GM21717 (cell line): ENCODE measurements around the gene PDE8B.

Experiments
- ATAC-seq: cut with Tn5 transposase; IDR thresholded peaks from one replicate; pipeline ENCODE4 v1.9.1; 2021; ENCODE audit warnings: mild to moderate bottlenecking, moderate library complexity; ENCODE audit not compliant: unreplicated experiment

The PDE8B gene, protein sequence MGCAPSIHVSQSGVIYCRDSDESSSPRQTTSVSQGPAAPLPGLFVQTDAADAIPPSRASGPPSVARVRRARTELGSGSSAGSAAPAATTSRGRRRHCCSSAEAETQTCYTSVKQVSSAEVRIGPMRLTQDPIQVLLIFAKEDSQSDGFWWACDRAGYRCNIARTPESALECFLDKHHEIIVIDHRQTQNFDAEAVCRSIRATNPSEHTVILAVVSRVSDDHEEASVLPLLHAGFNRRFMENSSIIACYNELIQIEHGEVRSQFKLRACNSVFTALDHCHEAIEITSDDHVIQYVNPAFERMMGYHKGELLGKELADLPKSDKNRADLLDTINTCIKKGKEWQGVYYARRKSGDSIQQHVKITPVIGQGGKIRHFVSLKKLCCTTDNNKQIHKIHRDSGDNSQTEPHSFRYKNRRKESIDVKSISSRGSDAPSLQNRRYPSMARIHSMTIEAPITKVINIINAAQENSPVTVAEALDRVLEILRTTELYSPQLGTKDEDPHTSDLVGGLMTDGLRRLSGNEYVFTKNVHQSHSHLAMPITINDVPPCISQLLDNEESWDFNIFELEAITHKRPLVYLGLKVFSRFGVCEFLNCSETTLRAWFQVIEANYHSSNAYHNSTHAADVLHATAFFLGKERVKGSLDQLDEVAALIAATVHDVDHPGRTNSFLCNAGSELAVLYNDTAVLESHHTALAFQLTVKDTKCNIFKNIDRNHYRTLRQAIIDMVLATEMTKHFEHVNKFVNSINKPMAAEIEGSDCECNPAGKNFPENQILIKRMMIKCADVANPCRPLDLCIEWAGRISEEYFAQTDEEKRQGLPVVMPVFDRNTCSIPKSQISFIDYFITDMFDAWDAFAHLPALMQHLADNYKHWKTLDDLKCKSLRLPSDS

DNA sequence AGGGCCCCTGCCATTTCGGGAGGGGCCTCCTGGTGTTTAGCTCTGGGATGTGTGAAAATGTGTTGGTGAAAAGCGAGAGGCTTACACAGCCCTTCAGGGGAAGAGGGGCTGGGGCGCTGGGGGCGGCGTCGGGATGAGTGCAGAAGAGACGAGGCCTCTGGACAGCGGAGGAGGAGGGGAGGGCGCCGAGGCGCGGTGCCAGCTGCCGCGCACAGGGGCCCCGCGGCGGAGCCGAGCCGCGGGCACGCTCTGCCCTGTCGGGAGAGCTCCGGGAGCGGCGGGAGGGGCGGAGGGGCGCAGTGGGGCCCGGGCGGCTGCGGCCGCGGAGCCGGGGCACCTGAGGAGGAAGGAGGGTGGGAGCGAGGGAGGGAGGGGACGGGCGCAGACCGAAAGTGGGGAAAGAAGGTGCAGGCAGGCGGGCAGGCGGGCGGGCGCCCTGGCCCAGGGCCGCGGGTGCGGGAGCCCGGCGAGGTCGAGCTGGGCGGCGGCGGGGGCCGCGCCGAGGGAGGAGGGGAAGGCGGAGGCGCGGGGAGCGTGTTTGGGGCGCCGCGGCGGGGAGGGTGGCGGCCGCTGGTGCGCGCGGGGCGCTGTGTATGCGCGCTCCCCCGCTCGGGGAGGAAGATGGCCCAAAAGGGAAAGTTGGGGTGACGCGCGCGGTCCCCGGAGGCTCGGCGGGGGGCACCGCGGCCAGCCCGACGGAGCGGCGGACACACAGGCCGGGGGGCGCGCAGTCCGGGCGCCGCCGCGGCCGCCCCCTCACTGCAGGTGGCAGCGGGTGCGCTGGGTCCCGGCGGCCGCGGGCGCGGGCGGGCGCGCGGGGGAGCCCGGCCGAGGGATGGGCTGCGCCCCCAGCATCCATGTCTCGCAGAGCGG is at the start of gene PDE8B:
Gene PDE8B (plus strand): TSS at position 590 of the 873 bp plus-strand sequence. CDS start 246 bp downstream, at position 836.
- no peak for ATAC-seq

DNA sequence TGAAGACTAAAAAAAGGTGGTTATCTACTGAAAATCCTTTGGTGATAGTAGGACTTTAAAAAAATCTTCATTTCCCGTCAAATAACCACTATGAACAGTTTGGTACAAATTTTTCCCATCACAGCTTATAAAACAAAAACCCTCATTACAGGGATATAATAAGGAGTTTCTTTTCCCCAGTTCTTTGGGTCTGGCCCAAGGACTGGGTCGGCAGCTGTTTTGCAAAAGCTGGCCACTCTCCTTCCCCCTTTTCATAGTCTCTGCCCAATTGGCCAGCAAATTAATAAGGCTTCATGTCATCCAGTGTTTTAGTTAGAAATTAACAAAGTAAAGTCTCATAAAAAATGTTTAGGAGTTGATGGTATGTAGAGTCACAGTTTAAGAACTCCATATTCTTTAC is 47.0 kb upstream of the PDE8B start:
- ATAC-seq = no peak

DNA sequence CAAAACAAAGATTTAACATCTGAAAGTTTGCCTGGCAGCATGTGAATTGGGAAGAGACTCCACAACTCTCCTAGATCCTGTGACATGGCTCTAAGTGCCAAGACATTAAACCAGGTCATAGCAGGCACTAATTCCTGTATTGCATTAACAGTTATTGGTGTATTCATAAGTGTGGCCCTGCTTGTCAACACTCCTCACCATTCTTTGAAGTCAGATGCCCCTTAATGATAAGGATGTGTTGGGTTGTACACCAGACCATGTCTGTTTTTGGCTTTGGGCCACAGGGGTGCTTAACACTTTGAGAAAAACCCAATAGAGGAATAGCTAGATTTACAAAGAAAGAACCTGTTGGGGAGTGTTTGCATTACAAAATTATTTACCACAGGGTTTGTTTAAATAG is 43.4 kb upstream of the PDE8B start:
- no peak for ATAC-seq

DNA sequence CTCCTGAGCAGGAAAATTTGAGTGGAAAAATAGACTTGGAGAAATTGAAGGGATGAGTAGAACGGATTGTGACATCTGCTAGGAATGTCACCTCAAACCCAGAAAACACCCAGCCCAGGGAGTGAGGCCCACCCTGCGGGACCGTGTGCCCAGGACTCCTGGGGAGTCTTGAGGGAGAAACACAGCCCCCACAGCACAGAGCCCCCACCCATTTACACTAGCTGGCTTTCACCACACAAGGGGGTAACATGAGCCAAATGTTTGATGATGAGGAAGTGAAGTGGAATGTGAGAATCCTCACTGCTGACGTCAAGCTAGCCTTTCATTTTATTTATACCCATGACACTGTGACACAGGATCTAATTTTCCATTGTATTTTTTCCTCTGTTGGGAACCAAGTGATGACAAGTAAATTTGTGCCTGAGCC is 42.8 kb upstream of the PDE8B start:
- ATAC-seq = no peak

DNA sequence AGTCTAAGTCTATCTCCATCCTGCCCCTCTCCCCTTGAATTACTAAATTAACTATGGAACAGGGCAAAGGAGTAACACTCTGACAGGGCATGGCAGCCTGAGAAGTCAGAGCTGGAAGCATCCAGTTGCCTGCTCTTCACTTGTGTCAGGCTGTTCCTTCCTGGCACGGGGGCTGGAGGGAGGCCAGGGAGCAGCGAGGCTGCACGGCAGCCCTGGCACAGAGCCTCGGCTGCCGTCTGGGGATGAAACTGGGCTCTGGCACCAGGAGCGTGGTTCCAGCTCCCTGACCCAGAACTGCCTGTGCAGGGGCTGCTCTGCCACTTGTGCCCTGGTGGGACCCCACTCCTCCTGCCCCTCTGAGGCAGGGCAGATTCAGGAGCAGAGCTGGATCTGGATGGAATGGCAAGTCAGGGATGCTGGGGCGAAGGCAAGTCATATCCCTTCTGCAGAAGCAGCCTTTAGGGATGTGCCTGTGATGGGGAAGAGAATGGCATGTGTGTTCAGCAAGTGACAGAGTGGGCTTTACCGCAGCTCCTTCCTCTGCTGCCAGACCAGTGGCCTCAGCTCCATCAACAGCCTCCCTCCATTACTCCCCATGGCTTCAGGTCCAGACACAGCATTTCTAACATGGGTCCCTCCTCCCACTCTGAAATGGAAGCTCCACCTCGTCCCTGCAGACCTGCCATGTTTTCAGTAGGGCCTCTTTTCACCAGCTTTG is 42.2 kb upstream of the PDE8B start:
- ATAC-seq = no peak

DNA sequence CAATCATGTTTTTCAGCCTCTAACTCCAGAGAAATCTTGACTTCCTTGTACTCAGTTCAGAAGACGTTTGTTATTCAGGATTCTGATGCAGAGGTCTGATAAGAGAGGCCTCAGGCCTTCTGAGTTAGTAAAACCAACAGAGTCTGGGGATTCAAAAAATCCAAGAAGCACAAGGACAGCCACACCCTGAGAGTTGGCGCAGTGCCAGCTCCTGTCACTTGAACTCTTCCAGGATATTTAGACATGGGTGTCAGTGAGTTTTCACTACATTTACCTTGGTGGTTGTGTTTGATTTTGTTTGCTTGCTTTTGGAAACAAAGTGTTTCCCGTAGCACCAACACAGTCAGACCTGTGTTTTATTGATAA is 41.6 kb upstream of the PDE8B start:
- no peak for ATAC-seq

DNA sequence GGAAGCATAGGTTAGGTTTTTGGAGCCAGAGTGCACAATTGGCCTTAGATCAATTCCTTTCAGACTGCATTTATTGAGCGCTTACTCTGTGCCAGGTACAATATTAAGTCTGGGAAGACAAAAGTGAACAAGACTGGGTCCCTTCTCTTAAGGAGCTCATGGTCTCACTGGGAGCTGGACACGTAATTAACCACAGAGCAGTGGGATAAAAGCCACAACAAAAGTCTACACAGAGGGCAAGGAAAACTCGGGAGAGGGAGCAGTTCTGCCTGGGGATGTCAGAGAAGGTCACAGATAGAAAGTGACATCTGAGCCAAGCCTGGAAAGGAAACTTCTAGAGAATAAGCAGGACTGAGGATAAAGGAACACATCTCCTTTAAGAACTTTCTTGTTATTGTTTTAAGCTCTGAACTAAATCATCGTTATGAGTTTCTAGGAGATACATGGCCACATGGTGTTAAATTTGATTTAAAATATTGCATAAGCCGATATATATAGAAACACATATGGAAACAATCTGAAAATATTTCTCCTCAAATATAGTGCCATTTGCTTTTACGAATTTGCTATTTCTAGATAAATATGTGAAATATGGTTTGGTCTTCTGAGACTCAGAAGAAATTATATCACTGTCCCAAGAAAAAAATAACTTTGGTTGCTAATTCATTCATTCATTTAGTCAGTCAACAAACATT is 40.1 kb upstream of the PDE8B start:
- no peak for ATAC-seq

DNA sequence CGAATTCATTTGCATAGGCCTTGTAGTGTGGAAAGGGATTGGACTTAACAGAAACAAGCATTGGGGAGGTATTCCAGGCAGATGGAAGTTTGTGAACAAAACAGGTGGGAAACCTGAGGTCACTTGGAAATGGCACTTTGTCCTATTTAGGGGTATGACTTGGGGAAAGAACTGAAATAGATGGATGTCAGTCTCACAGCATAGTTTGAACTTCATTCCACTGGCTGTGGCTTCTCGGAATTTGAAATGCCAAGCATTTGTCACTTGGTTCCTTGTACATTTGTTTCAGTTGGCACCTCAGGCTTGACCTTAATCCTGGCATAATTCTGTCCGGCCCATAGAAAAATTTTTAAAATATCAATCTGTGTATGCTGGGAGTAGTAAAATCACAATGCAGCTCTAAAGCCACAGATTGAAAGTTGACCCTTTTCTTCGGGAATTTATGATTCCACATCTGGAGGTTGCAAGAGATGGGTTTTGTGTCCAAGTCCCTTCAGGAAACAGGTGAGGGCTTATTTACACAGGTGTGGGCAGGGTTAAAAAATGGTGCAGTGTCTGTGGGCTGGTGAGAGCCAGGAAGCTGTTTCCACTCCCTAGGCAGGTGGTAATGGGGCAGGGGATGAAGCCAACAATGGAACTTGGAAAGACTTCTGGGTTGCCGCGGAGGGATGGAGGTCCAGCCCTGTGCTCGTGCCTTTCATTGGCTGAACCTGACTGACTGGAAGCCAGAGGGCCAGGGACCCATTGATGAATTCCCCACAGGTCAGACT is 39.2 kb upstream of the PDE8B start:
- ATAC-seq = no peak

DNA sequence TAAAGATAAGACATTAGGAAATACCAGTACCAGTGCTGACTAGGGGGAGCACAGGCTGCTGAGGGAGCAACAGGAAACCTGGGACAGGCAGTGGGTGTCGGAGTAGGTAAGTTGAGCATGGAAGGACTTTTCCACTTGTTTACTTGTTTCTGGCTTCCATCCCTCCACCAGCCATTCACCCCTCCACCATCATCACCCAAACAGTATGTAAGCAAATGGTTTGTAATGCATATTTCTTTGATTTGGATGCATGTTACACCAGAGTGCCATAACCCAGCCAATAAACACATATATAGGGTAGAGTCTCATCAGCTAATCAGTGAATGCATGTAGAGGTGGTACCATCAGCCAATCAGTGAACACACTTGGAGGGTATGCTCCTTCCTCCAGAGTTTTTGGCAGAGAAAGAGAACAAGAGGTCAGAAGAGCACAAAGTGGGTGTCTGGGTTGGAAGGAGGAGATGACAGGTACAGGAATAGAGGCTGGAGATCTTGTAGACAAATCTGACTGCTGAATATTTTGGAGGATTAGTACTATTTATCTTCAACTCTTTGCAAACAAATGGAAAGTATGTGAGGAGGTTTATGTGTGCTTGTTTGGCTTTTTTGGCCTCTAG is 37.7 kb upstream of the PDE8B start:
- ATAC-seq = no peak

DNA sequence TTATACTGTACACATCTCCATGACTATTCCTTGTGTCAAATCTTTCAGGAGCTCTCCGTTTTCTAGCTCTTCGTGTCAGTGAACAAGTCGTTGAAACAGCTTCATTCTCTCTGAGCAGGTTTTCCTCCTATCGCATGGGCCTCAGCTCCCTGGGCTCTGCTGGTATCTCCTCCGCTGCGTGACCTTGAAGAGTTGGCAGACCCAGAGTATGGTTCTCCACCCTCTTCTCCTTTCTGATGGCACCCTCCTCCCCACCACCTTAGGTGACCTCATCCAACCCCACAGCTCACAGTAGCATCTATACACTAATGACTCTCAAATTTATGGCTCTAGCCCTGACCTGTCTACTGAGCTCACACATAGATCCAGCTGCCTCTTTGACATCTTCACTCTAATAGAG is 36.0 kb upstream of the PDE8B start:
- no peak for ATAC-seq

DNA sequence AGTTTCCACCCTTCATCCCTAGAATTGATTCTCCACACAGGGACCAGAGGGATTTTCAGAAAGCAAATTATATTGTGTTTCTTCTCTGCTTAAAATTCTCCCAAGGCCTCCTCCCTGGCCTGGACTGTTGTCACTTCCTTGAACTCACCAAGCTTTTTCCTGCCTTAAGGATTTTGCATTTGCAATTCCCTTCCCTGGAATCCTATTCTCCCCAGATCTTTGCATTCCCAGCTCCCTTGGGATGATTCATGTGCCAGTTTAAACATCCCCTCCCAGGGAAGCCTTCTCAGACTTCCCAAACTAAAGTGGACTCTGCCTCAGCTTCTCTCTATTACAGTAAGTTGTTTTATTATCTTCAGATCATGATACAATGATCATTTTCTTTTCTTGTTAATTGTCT is 35.2 kb upstream of the PDE8B start:
- ATAC-seq = no peak

DNA sequence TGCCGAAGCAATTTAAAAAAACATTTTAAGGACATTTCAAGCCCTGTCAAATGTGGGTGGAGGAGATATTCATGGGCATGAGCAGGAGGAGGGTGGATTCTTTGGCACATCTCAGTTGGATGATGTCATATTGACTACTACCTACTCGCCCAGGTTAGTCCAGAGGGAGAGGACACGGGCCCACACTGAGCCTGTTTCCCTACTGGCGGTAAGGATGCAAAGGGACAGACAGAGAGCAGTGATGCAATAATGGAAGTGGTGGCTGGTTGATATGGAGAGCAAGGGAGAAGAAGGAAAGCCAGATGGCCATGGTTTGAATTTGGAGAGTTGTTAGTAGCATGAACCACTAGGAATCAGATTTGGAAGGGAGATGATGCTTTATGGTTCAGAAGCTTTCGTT is 34.1 kb upstream of the PDE8B start:
- no peak for ATAC-seq

DNA sequence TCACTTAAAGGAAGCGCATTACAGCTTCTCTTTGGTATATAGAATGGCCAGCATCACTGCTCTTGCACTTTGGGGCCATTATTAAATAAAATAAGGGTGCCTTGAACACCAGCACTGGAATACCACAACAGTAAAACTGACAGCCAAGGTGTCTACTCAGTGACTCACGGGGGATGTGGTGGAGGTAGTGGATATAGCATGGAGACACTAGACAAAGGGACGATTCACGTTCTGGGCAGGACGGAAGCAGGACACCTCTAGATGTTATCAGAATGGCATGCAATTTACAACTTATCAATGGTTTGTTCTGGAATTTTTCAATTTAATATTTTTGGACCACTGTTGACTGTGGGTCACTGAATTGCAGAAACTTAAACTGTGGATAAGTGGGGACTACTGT is 32.9 kb upstream of the PDE8B start:
- no peak for ATAC-seq

DNA sequence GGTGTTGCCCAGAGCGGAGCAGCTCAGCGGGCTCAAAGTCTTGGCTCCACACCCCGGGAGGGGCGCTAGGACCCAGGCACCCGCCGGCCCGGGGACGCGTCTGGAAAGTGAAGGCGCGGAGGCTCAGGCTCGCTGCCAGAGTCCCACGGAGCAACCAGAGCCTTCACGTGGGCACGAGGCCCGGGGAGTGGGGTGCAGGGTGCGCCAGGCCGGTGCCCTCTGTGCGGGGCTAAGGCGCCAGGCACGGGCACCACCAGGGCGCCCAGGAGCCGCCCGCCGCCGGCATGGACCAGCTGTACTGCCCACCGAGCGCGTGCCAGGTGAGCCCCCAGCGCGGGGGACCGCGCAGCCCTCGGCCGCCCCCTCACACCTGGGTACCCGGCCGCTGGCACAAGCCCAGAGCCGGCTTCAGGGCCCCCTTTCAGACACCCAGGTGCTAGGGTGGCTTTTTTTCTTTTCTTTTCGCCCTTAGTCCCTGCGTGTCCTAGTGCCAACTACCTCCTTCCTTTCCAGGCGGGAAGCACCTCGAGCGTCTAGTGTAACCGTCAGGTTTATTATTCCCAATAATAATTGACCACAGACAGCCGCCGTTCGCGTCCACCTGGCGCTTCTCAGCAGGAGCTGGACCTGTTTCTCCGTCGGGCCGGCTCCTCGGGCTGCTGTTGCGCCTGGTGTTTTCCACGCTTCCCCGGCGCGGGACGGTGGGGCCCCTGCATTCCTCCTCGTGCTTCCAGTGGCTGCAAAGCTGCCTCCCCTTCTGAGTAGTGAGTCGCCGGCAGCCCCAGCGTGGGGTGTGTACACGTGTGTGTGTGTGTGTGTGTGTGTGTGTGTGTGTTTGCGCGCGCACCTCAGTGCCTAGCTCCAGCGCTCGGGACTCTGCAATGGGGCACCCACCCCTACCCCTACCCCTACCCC is 30.1 kb upstream of the PDE8B start:
- ATAC-seq = no peak

DNA sequence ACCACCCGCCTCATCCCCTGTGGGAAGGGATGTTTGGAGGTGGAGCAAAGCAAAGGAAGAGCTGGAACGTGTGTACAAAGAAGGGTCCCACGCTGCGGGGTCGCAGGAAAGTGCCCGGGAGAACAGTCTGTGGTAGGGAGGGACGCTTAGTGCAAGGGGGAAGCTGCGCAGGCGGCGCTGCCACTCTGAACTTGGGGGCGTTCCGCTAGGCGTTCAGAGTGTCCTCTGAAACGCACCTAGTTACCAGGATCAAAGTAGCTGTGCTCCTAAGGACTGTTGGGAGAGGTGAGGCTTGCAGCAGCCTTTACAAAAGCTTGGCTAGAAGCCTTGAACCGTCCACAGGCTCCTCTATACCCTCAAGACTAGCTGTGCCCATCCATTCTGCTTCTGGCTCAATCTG is 29.3 kb upstream of the PDE8B start:
- no peak for ATAC-seq

DNA sequence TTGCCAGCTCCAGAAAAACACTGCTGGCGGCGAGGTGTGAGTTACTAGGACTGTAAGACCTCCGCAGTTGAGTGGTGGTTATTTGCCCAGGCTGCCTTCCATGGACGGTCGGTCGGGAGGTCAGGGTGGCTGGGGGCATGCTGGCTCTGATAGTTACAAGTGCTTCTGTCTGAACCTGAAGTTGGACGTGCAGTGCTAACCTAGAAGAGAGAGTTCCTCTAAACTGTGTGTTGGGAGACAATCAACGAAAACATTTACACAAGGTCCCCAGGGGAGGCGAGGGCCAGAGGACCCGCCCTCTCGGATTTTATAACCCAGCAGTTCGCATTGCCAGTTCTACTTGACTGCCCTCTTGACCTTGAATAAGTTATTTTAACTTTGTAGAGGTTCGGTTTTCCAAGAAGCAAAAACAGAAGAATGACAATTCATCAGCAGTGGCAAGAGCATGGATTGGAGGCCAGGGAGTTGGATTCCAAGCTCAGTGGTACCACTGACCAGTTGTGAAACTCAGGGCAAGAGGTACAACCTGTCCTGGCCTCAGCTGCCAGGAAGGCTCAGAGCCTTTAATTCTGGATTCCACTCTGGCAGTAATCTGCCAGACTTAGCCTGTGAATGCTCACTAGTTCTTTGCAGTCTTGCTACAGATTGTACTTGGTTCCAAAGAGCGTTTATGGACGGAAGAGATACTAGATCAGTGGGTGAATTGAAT is 28.7 kb upstream of the PDE8B start:
- no peak for ATAC-seq

DNA sequence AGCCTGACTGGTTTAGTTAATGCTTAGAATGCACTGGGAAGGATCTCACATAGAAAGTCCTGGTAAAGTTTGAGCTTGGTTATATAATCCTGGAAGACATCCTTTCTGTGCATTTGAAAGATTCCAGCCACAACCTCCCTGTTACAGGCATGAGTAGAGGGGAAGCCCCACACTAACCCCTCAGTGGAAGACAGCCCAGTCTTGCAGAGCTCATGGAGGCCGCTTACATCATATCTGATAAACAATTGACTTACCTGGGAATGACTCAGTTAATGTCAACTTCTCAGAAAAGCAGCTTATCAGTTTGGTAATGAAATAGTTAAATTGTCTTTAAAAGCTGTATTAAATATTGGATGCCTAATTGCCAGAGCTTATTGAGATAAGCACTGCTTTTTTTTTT is 28.1 kb upstream of the PDE8B start:
- ATAC-seq = no peak
